Measurements from ENCODE around the gene FTSJ3. TPM values are rescaled to one million over a fixed set of nuclear protein-coding genes. Genes with fewer than 3 reads are reported as not detected.
"Not testable (repeated sequence)": the region's sequence is repeated elsewhere in the genome, so short reads cannot be mapped to it uniquely, and the experiment has no call there.

The FTSJ3 gene
- polyA plus RNA-seq, 1 of the 3 experiments (the other 2 are of a cell fraction): 148 TPM

DNA sequence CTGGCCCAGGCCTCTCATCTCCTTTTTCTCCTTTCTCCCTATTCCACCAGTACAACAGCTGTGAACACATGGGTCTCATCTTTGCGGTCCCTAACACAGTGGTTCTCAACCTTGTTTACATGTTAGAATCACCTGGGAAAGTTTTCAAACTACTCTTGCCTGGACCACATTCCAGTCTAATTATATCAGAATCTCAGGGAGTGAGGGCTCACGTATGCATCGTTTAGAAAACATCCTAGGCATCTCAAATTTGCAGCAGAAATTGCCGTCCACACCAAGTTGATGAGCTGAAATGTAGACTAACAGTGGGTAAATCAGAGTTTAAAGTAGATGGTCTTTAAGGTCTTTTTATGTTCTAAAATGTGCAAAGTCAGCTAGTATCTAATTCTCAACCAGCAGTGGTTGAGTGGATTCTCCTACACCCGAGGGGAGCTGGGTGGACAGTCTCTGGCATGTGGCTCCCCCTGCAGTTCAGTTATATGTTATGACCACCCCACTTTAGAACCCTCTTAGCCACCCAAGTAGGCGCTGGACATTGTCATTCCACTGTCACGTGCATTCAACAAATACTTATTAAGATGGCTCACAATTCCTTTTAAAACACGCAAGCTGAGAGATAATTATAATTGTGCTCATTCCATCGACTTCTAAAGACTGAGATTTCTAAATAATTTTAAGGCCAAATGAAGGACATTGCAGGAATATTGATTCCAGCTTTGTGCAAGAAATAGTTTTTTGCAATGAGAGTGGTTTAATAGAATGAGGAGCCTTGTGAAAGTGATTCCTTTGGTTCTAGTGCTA, 42.2 kb upstream of the FTSJ3 start:
- CTCF ChIA-PET; H3K4me1 ChIP-seq (ENCODE audit: control insufficient read depth in 1 of 2, insufficient read depth in 2 of 2, low read depth in 1 of 2, low read length in 1 of 2); H3K4me3 ChIP-seq (ENCODE audit: low read depth in 2 of 2, low read length in 1 of 2); H3K79me2 ChIP-seq (ENCODE audit: insufficient read depth); H3K9me2 ChIP-seq; H3K36me3 ChIP-seq (replicated peaks in 1 of 2; ENCODE audit: control insufficient read depth in 1 of 2, insufficient read depth in 2 of 2, low read length in 1 of 2); H3F3A ChIP-seq (replicated peaks; ENCODE audit: insufficient read depth); DNase-seq; POLR2A ChIA-PET; H3K27me3 ChIP-seq (ENCODE audit: insufficient read depth); H3K27ac ChIP-seq (ENCODE audit: low read depth in 2 of 2, low read length in 1 of 2); H3K9me3 ChIP-seq; H3K9ac ChIP-seq; H2AFZ ChIP-seq (ENCODE audit: low read depth); H3K4me2 ChIP-seq; H4K20me1 ChIP-seq (ENCODE audit: insufficient read depth): not testable (repeated sequence)
- 56% methylated on average over 9 of the region's 9 CpGs for WGBS (ENCODE audit: low lambda C conversion rate)

- CTCF ChIA-PET: interaction anchor here (0.7 to 4.7 kb wide), 41 partner anchors 12 to 488 kb away, joined by 3 to 50 read pairs (median 5); partner anchors contain the start of genes CSHL1, DCAF7, GH1 and GH2
- not testable (repeated sequence) for DNase-seq
Measured at GRCh38 chr17:63866625-63867024, 39.2 kb upstream of the FTSJ3 start.

DNA sequence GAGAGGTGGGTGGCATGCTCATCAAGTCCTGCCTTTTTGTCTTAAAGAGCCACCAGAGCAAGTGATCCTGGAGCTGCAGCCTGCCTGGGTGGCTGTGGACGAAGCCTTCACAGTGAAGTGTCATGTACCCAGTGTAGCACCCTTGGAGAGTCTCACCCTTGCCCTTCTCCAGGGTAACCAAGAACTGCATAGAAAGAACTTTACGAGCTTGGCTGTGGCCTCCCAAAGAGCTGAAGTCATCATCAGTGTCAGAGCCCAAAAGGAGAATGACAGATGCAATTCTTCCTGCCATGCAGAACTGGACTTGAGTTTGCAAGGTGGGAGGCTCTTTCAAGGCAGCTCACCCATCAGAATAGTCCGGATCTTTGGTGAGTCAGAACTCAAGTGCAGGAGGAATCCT, 31.8 kb upstream of the FTSJ3 start:
- CTCF ChIA-PET: interaction anchor here (0.8 to 4.6 kb wide), 12 partner anchors 11 to 434 kb away, joined by 3 to 20 read pairs (median 5); partner anchors contain the start of genes GH2 and SMARCD2
- WGBS (ENCODE audit: low lambda C conversion rate): 38% methylated on average over 3 of the region's 3 CpGs
- no peak overlapping the region for H3K9ac ChIP-seq

More at GRCh38 chr17:63866625-63867024, 39.2 kb upstream of the FTSJ3 start:
- H3K9me3 ChIP-seq; H3K79me2 ChIP-seq (ENCODE audit: insufficient read depth); POLR2A ChIA-PET; H4K20me1 ChIP-seq (ENCODE audit: insufficient read depth); H3K36me3 ChIP-seq (replicated peaks in 1 of 2; ENCODE audit: control insufficient read depth in 1 of 2, insufficient read depth in 2 of 2, low read length in 1 of 2); H3K4me2 ChIP-seq; H3K4me3 ChIP-seq (ENCODE audit: low read depth in 2 of 2, low read length in 1 of 2); H3K9ac ChIP-seq; H3K9me2 ChIP-seq; H3F3A ChIP-seq (replicated peaks; ENCODE audit: insufficient read depth); H3K4me1 ChIP-seq (ENCODE audit: control insufficient read depth in 1 of 2, insufficient read depth in 2 of 2, low read depth in 1 of 2, low read length in 1 of 2); H2AFZ ChIP-seq (ENCODE audit: low read depth); H3K27me3 ChIP-seq (ENCODE audit: insufficient read depth); H3K27ac ChIP-seq (ENCODE audit: low read depth in 2 of 2, low read length in 1 of 2): not testable (repeated sequence)
- 85% methylated on average over 4 of the region's 7 CpGs for WGBS (ENCODE audit: low lambda C conversion rate)

GRCh38 chr17:63856425-63856824, 29.0 kb upstream of the FTSJ3 start:
- not testable (repeated sequence) for H3K79me2 ChIP-seq (ENCODE audit: insufficient read depth); DNase-seq; H3K27ac ChIP-seq (ENCODE audit: low read depth in 2 of 2, low read length in 1 of 2); H3K4me3 ChIP-seq (ENCODE audit: low read depth in 2 of 2, low read length in 1 of 2); H3K36me3 ChIP-seq (replicated peaks in 1 of 2; ENCODE audit: control insufficient read depth in 1 of 2, insufficient read depth in 2 of 2, low read length in 1 of 2); H3K4me2 ChIP-seq; H2AFZ ChIP-seq (ENCODE audit: low read depth); H3K9me3 ChIP-seq; H3K9me2 ChIP-seq; H3K4me1 ChIP-seq (ENCODE audit: control insufficient read depth in 1 of 2, insufficient read depth in 2 of 2, low read depth in 1 of 2, low read length in 1 of 2); H3K9ac ChIP-seq; H3F3A ChIP-seq (replicated peaks; ENCODE audit: insufficient read depth); H4K20me1 ChIP-seq (ENCODE audit: insufficient read depth)
- POLR2A ChIA-PET: interaction anchor here (0.7 kb wide), 1 partner anchor 235 kb away, joined by 5 read pairs; no protein-coding TSS in a partner anchor
- whole genome bisulfite sequencing (ENCODE audit: low lambda C conversion rate): 88% methylated on average over 8 of the region's 8 CpGs
- CTCF ChIA-PET: interaction anchor here (0.6 to 6.4 kb wide), 16 partner anchors 10 to 430 kb away, joined by 3 to 50 read pairs (median 3); partner anchors contain the start of gene GH2
- H3K27me3 ChIP-seq (ENCODE audit: insufficient read depth): peaks cover 35% of the 10 kb centered on the region

More for the DNA sequence above, 31.8 kb upstream of the FTSJ3 start:
- Histone ChIP-seq H3F3A (replicated peaks; ENCODE audit: insufficient read depth) (no peaks in the 10 kb centered on the region), H2AFZ (ENCODE audit: low read depth) (no peak overlapping the region), H4K20me1 (ENCODE audit: insufficient read depth) (no peaks in the 10 kb centered on the region), H3K4me3 (ENCODE audit: low read depth in 2 of 2, low read length in 1 of 2) (no peak overlapping the region), H3K4me2 (no peak overlapping the region), H3K36me3 (replicated peaks in 1 of 2; ENCODE audit: control insufficient read depth in 1 of 2, insufficient read depth in 2 of 2, low read length in 1 of 2) (no peaks in the 10 kb centered on the region), H3K79me2 (ENCODE audit: insufficient read depth) (no peaks in the 10 kb centered on the region), H3K4me1 (ENCODE audit: control insufficient read depth in 1 of 2, insufficient read depth in 2 of 2, low read depth in 1 of 2, low read length in 1 of 2) (no peaks in the 10 kb centered on the region), H3K9me3 (no peaks in the 10 kb centered on the region), H3K9me2 (no peaks in the 10 kb centered on the region), H3K27me3 (ENCODE audit: insufficient read depth) (peaks cover 31% of the 10 kb centered on the region), H3K27ac (ENCODE audit: low read depth in 2 of 2, low read length in 1 of 2) (no peak overlapping the region)
- TF ChIP-seq EP300 (IDR thresholded peaks at IDR 0.05; ENCODE audit: borderline replicate concordance in 1 of 2, low read depth in 1 of 2, low read length in 1 of 2): no peak
- TF ChIP-seq SIN3A (IDR thresholded peaks at IDR 0.05; ENCODE audit: borderline replicate concordance, low read depth, low read length): no peak
- no peak for TF ChIP-seq TAF1 (IDR thresholded peaks at IDR 0.05; ENCODE audit: borderline replicate concordance, low read depth, low read length)
- TF ChIP-seq GATA2 (CRISPR knock-in tag; IDR thresholded peaks at IDR 0.05): no peak
- no peak for DNase-seq
- POLR2A ChIA-PET: no interaction called here
